ENCODE results near the gene TRAF3. TPM values are rescaled to one million over a fixed set of nuclear protein-coding genes. Genes with fewer than 3 reads are reported as not detected.

The TRAF3 gene
- total RNA-seq, 1 donor from 2014 or later: 11.3 TPM

- DNase-seq (ENCODE audit: missing footprints) (no peak), ATAC-seq (peak; percentile 62)
- intact Hi-C loops (cut with DNase I): no loop called here
Observed at GRCh38 chr14:102949801-102950451, 172.7 kb downstream of the TRAF3 start.

GRCh38 chr14:102951034-102951433 is 173.8 kb downstream of the TRAF3 start:
- ATAC-seq (no peak), DNase-seq (ENCODE audit: missing footprints) (no peak)
- intact Hi-C loops (cut with DNase I): no loop called here

GRCh38 chr14:102951799-102952198 is 174.6 kb downstream of the TRAF3 start:
- no peak for ATAC-seq
- intact Hi-C loops (cut with DNase I): no loop called here
- DNase-seq (ENCODE audit: missing footprints): no peak

- ATAC-seq: no peak
- intact Hi-C loops (cut with DNase I): no loop called here
- DNase-seq (ENCODE audit: missing footprints): no peak
Observed at GRCh38 chr14:102952276-102952675, 175.0 kb downstream of the TRAF3 start.

- intact Hi-C loops (cut with DNase I): no loop called here
- ATAC-seq (no peak), DNase-seq (ENCODE audit: missing footprints) (no peak)
Observed at GRCh38 chr14:102953100-102953499, 175.9 kb downstream of the TRAF3 start.

- DNase-seq (ENCODE audit: missing footprints) (no peak), ATAC-seq (no peak)
- intact Hi-C loops (cut with DNase I): no loop called here
Observed at GRCh38 chr14:102954081-102954789, 177.0 kb downstream of the TRAF3 start.

GRCh38 chr14:102955636-102956408 is 178.6 kb downstream of the TRAF3 start:
- DNase-seq (ENCODE audit: missing footprints) (no peak), ATAC-seq (peak; percentile 59)
- intact Hi-C loops (cut with DNase I): no loop called here

GRCh38 chr14:102957222-102957621 is 180.0 kb downstream of the TRAF3 start:
- intact Hi-C loops (cut with DNase I): no loop called here
- DNase-seq (ENCODE audit: missing footprints) (no peak), ATAC-seq (no peak)

GRCh38 chr14:102958461-102958860 is 181.2 kb downstream of the TRAF3 start:
- DNase-seq (ENCODE audit: missing footprints): no peak
- no peak for ATAC-seq
- intact Hi-C loops (cut with DNase I): no loop called here

Other genes with a start within 250 kb of the TRAF3 start
- gene RCOR1, start 184.8 kb upstream of the TRAF3 start, total RNA-seq: 11.9 TPM
- gene AMN, start 145.2 kb downstream of the TRAF3 start, total RNA-seq: 0.14 TPM

Measured in Right ventricle myocardium inferior (tissue), 1 donor.